K562 (cell line): Measurements from ENCODE around the gene CENPVL1. TPM values are rescaled to one million over a fixed set of nuclear protein-coding genes. Genes with fewer than 3 reads are reported as not detected.

Experiments
- polyA plus RNA-seq, 8 experiments: library from polyadenylated mRNA; depleted of rRNA in 4 of 8; stranded (reverse) in 5 of 8; unstranded in 3 of 8; fragments of >200 nt; fragmentation: Nextera tagmentation in 2 of 8; fragmentation: Illumina TruSeq in 1 of 8; extraction: Ambion mirVana in 2 of 8; extraction: Trizol in 1 of 8; gene quantifications; 2 replicates each; pipeline versions ENCODE4 v1.2.1 to v1.2.3, GENCODE V29; 2011 to 2014; ENCODE audit warnings: inconsistent platforms in 1 of 8, missing spikeins in 1 of 8
- total RNA-seq, 7 experiments: library from RNA; depleted of rRNA in 6 of 7; stranded (reverse); fragments of >200 nt in 6 of 7; fragmentation: Illumina TruSeq in 2 of 7; extraction: Trizol in 2 of 7; gene quantifications; 2 replicates each; pipeline versions ENCODE4 v1.2.1 to v1.2.3, GENCODE V29; 2011 to 2021; ENCODE audit warnings: low replicate concordance in 1 of 7

The CENPVL1 gene
- total and polyA plus RNA-seq, 9 of the 15 experiments (the other 6 are each of a cell fraction or from before 2014, with no cell fraction given): not detected

Other genes with a start within 250 kb of the CENPVL1 start
- 0.12 TPM in 1 of 2 replicates, not detected in the other for gene NUDT11, start 213.9 kb upstream of the CENPVL1 start, total RNA-seq (2014; rRNA removed)
- 0.13 and 0.15 TPM in 2 replicates for gene NUDT11, start 213.9 kb upstream of the CENPVL1 start, total RNA-seq (2014; rRNA removed; fragmentation: Illumina TruSeq; extraction: Trizol)
- gene NUDT11, start 213.9 kb upstream of the CENPVL1 start, total RNA-seq (2015; rRNA removed; fragmentation: Illumina TruSeq; extraction: Trizol): 0.04 TPM in 1 of 2 replicates, not detected in the other
- gene NUDT11, start 213.9 kb upstream of the CENPVL1 start, total RNA-seq (2021): 0.09 and 0.11 TPM in 2 replicates
- 0.04 TPM in 1 of 2 replicates, not detected in the other for gene NUDT11, start 213.9 kb upstream of the CENPVL1 start, polyA plus RNA-seq (2011; rRNA removed)
- gene NUDT11, start 213.9 kb upstream of the CENPVL1 start, polyA plus RNA-seq (2014; fragmentation: Illumina TruSeq; extraction: Trizol): 0.19 and 0.21 TPM in 2 replicates
- under 1 TPM in 1 of 2 experiments, not detected in 1; 0.01 TPM for gene NUDT11, start 213.9 kb upstream of the CENPVL1 start, polyA plus RNA-seq (2014; fragmentation: Nextera tagmentation; extraction: Ambion mirVana)
- gene NUDT11, start 213.9 kb upstream of the CENPVL1 start, polyA plus RNA-seq (2014; rRNA removed): 0.16 TPM in 1 of 2 replicates, not detected in the other
- not detected in 2 replicates for gene CENPVL3, start 91.6 kb upstream of the CENPVL1 start, total RNA-seq (2014; rRNA removed)
- gene CENPVL3, start 91.6 kb upstream of the CENPVL1 start, total RNA-seq (2014; rRNA removed; fragmentation: Illumina TruSeq; extraction: Trizol): not detected in 2 replicates
- gene CENPVL3, start 91.6 kb upstream of the CENPVL1 start, total RNA-seq (2015; rRNA removed; fragmentation: Illumina TruSeq; extraction: Trizol): not detected in 2 replicates
- gene CENPVL3, start 91.6 kb upstream of the CENPVL1 start, total RNA-seq (2021): not detected in 2 replicates
- not detected in 2 replicates for gene CENPVL3, start 91.6 kb upstream of the CENPVL1 start, polyA plus RNA-seq (2011; rRNA removed)
- not detected in 2 replicates for gene CENPVL3, start 91.6 kb upstream of the CENPVL1 start, polyA plus RNA-seq (2014; fragmentation: Illumina TruSeq; extraction: Trizol)
- not detected for gene CENPVL3, start 91.6 kb upstream of the CENPVL1 start, polyA plus RNA-seq (2014; fragmentation: Nextera tagmentation; extraction: Ambion mirVana)
- not detected in 2 replicates for gene CENPVL3, start 91.6 kb upstream of the CENPVL1 start, polyA plus RNA-seq (2014; rRNA removed)
- not detected in 2 replicates for gene CENPVL2, start 27.7 kb upstream of the CENPVL1 start, total RNA-seq (2014; rRNA removed)
- not detected in 2 replicates for gene CENPVL2, start 27.7 kb upstream of the CENPVL1 start, total RNA-seq (2014; rRNA removed; fragmentation: Illumina TruSeq; extraction: Trizol)
- not detected in 2 replicates for gene CENPVL2, start 27.7 kb upstream of the CENPVL1 start, total RNA-seq (2015; rRNA removed; fragmentation: Illumina TruSeq; extraction: Trizol)
- not detected in 2 replicates for gene CENPVL2, start 27.7 kb upstream of the CENPVL1 start, total RNA-seq (2021)
- not detected in 2 replicates for gene CENPVL2, start 27.7 kb upstream of the CENPVL1 start, polyA plus RNA-seq (2011; rRNA removed)
- not detected in 2 replicates for gene CENPVL2, start 27.7 kb upstream of the CENPVL1 start, polyA plus RNA-seq (2014; fragmentation: Illumina TruSeq; extraction: Trizol)
- gene CENPVL2, start 27.7 kb upstream of the CENPVL1 start, polyA plus RNA-seq (2014; fragmentation: Nextera tagmentation; extraction: Ambion mirVana): not detected
- not detected in 2 replicates for gene CENPVL2, start 27.7 kb upstream of the CENPVL1 start, polyA plus RNA-seq (2014; rRNA removed)
- gene GSPT2, start 32.9 kb downstream of the CENPVL1 start, total RNA-seq (2014; rRNA removed): 1.9 and 2.0 TPM in 2 replicates
- 3.4 and 4.1 TPM in 2 replicates for gene GSPT2, start 32.9 kb downstream of the CENPVL1 start, total RNA-seq (2014; rRNA removed; fragmentation: Illumina TruSeq; extraction: Trizol)
- 3.6 and 4.2 TPM in 2 replicates for gene GSPT2, start 32.9 kb downstream of the CENPVL1 start, total RNA-seq (2015; rRNA removed; fragmentation: Illumina TruSeq; extraction: Trizol)
- 3.9 and 4.0 TPM in 2 replicates for gene GSPT2, start 32.9 kb downstream of the CENPVL1 start, total RNA-seq (2021)
- gene GSPT2, start 32.9 kb downstream of the CENPVL1 start, polyA plus RNA-seq (2011; rRNA removed): 0.43 and 2.0 TPM in 2 replicates
- gene GSPT2, start 32.9 kb downstream of the CENPVL1 start, polyA plus RNA-seq (2014; fragmentation: Illumina TruSeq; extraction: Trizol): 3.4 and 4.0 TPM in 2 replicates
- 1 to 10 TPM in 1 of 2 experiments, under 1 TPM in 1; 0.93 to 1.7 TPM for gene GSPT2, start 32.9 kb downstream of the CENPVL1 start, polyA plus RNA-seq (2014; fragmentation: Nextera tagmentation; extraction: Ambion mirVana)
- 3.4 and 3.8 TPM in 2 replicates for gene GSPT2, start 32.9 kb downstream of the CENPVL1 start, polyA plus RNA-seq (2014; rRNA removed)
- 15.8 and 20.7 TPM in 2 replicates for gene MAGED1, start 183.1 kb downstream of the CENPVL1 start, total RNA-seq (2014; rRNA removed)
- 12.7 and 15.6 TPM in 2 replicates for gene MAGED1, start 183.1 kb downstream of the CENPVL1 start, total RNA-seq (2014; rRNA removed; fragmentation: Illumina TruSeq; extraction: Trizol)
- 12.7 and 13.7 TPM in 2 replicates for gene MAGED1, start 183.1 kb downstream of the CENPVL1 start, total RNA-seq (2015; rRNA removed; fragmentation: Illumina TruSeq; extraction: Trizol)
- gene MAGED1, start 183.1 kb downstream of the CENPVL1 start, total RNA-seq (2021): 30.3 and 31.3 TPM in 2 replicates
- gene MAGED1, start 183.1 kb downstream of the CENPVL1 start, polyA plus RNA-seq (2011; rRNA removed): 5.7 and 8.0 TPM in 2 replicates
- 34.0 and 41.2 TPM in 2 replicates for gene MAGED1, start 183.1 kb downstream of the CENPVL1 start, polyA plus RNA-seq (2014; fragmentation: Illumina TruSeq; extraction: Trizol)
- gene MAGED1, start 183.1 kb downstream of the CENPVL1 start, polyA plus RNA-seq (2014; fragmentation: Nextera tagmentation; extraction: Ambion mirVana): 1 to 10 TPM; 6.6 to 7.1 TPM
- gene MAGED1, start 183.1 kb downstream of the CENPVL1 start, polyA plus RNA-seq (2014; rRNA removed): 14.9 and 16.5 TPM in 2 replicates